Liver (tissue), 3 donors: ENCODE measurements around the gene FAT4.

Source experiments
- CTCF ChIP-seq: fragments of 150-350 bp; IDR thresholded peaks from 2 replicates; pipeline ENCODE4 v1.5.1; 2017; ENCODE audit warnings: improper control_type of control experiment, low read depth, low read length; ENCODE audit not compliant: missing input control
- GABPA ChIP-seq, 2 donors: IDR thresholded peaks in 1 of 2; conservative IDR thresholded peaks in 1 of 2; 2 replicates each; pipeline ENCODE4 v1.6.1; 2016; ENCODE audit warnings: antibody characterized with exemption in 2 of 2, mild to moderate bottlenecking in 1 of 2, moderate library complexity in 1 of 2
- TAF1 ChIP-seq: conservative IDR thresholded peaks from 2 replicates; pipeline ENCODE4 v1.6.1; 2016; ENCODE audit warnings: antibody characterized with exemption, mild to moderate bottlenecking
- TF ChIP-seq, protein P1 (sequence below): IDR thresholded peaks from 2 replicates; pipeline ENCODE4 v1.6.1; 2016; ENCODE audit warnings: antibody characterized with exemption, mild to moderate bottlenecking
- TF ChIP-seq, protein P2 (sequence below): IDR thresholded peaks from 2 replicates; pipeline ENCODE4 v1.6.1; 2016; ENCODE audit warnings: antibody characterized with exemption
- donor health status: healthy.
- donor health status: healthy.

GRCh38 chr4:125323654-125324053, 8.9 kb downstream of the FAT4 start:
- TF ChIP-seq, protein P1, sequence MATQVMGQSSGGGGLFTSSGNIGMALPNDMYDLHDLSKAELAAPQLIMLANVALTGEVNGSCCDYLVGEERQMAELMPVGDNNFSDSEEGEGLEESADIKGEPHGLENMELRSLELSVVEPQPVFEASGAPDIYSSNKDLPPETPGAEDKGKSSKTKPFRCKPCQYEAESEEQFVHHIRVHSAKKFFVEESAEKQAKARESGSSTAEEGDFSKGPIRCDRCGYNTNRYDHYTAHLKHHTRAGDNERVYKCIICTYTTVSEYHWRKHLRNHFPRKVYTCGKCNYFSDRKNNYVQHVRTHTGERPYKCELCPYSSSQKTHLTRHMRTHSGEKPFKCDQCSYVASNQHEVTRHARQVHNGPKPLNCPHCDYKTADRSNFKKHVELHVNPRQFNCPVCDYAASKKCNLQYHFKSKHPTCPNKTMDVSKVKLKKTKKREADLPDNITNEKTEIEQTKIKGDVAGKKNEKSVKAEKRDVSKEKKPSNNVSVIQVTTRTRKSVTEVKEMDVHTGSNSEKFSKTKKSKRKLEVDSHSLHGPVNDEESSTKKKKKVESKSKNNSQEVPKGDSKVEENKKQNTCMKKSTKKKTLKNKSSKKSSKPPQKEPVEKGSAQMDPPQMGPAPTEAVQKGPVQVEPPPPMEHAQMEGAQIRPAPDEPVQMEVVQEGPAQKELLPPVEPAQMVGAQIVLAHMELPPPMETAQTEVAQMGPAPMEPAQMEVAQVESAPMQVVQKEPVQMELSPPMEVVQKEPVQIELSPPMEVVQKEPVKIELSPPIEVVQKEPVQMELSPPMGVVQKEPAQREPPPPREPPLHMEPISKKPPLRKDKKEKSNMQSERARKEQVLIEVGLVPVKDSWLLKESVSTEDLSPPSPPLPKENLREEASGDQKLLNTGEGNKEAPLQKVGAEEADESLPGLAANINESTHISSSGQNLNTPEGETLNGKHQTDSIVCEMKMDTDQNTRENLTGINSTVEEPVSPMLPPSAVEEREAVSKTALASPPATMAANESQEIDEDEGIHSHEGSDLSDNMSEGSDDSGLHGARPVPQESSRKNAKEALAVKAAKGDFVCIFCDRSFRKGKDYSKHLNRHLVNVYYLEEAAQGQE: no peak
- TF ChIP-seq CTCF: no peak
- TF ChIP-seq, protein P2, sequence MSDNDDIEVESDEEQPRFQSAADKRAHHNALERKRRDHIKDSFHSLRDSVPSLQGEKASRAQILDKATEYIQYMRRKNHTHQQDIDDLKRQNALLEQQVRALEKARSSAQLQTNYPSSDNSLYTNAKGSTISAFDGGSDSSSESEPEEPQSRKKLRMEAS: no peak
- no peak for TF ChIP-seq GABPA (IDR thresholded peaks at IDR 0.05 in 1 of 2, conservative IDR thresholded peaks at IDR 0.05 in 1 of 2)
- no peak for TF ChIP-seq TAF1
